HCT116 (cell line): ENCODE data around the gene YWHAQ. TPM values are rescaled to one million over a fixed set of nuclear protein-coding genes. Genes with fewer than 3 reads are reported as not detected.

Source experiments
- ATAC-seq: fragments of 200-7000 bp; cut with Tn5 transposase; 2 replicates; pipeline ENCODE4 v1.9.1; 2020; ENCODE audit warnings: mild to moderate bottlenecking, moderate library complexity
- BruUV-seq: library from RNA; stranded (reverse); fragments of 400-500 nt; replicated peaks from 2 replicates; lab custom pipeline; 2021; lab: Mats Ljungman, UMichigan
- CTCF ChIA-PET: fragments of 300-600 bp; sonication (Branson Sonifier 250); formaldehyde crosslinking; loops from one replicate; lab custom pipeline; 2021; ENCODE audit warnings: antibody characterized with exemption; lab: Charles Lee
- POLR2A ChIA-PET: fragments of 300-600, 350-600 bp; sonication (Branson Sonifier 250); formaldehyde crosslinking; loops from one replicate; lab custom pipeline; 2021; ENCODE audit warnings: antibody characterized with exemption; lab: Charles Lee
- RAD21 ChIA-PET, 2 experiments: fragments of 300-600 bp; sonication (Branson Sonifier 250); formaldehyde crosslinking; loops; one replicate each; lab custom pipeline; 2023; ENCODE audit warnings: low total read pairs in 2 of 2; ENCODE audit not compliant: uncharacterized antibody in 2 of 2, unreplicated experiment in 2 of 2, low non-redundant PET in 1 of 2; lab: Charles Lee
- DNase-seq: peaks from one replicate; pipeline ENCODE4 v3.0.0-alpha.2; 2010; ENCODE audit warnings: low read depth, low spot score
- H2AFZ ChIP-seq: fragments of 200-600 bp; shearing (Covaris generic), sonication (generic); 2 replicates; pipeline ENCODE4 v1.6.1; 2017; ENCODE audit warnings: low read depth, mixed run types, mixed read lengths, antibody characterized with exemption, low read length; ENCODE audit not compliant: poor library complexity, severe bottlenecking
- H3K27ac ChIP-seq: 2 replicates; pipeline ENCODE4 v1.5.1; 2012; ENCODE audit warnings: low read depth, low read length
- H3K27me3 ChIP-seq: fragments of 200-600 bp; sonication (generic); 2 replicates; pipeline ENCODE4 v1.6.1; 2016; ENCODE audit warnings: mixed run types, low read length, mixed read lengths; ENCODE audit not compliant: insufficient read depth
- H3K36me3 ChIP-seq, 2 experiments: fragments of 200-500 bp in 1 of 2; fragments of 200-600 bp in 1 of 2; sonication (Bioruptor generic) in 1 of 2; sonication (generic) in 1 of 2; 2 replicates each; pipeline versions ENCODE4 v1.5.1 to v1.6.1; 2014 to 2016; ENCODE audit warnings: low read length in 2 of 2, inconsistent platforms in 1 of 2, mixed read lengths in 1 of 2, mixed run types in 1 of 2; ENCODE audit not compliant: insufficient read depth in 2 of 2, control insufficient read depth in 1 of 2
- H3K4me1 ChIP-seq, 2 experiments: fragments of 200-600 bp in 1 of 2; sonication (generic) in 1 of 2; 2 replicates each; pipeline versions ENCODE4 v1.5.1 to v1.6.1; 2012 to 2017; ENCODE audit warnings: low read length in 2 of 2, inconsistent platforms in 1 of 2, mild to moderate bottlenecking in 1 of 2, mixed read lengths in 1 of 2, mixed run types in 1 of 2, moderate library complexity in 1 of 2; ENCODE audit not compliant: insufficient read depth in 2 of 2, control insufficient read depth in 1 of 2
- H3K4me2 ChIP-seq: fragments of 200-600 bp; sonication (generic); 2 replicates; pipeline ENCODE4 v1.6.1; 2017; ENCODE audit warnings: mixed run types, low read length, mixed read lengths
- H3K4me3 ChIP-seq, 2 experiments: fragments of 200-600 bp in 1 of 2; sonication (generic) in 1 of 2; replicated peaks in 1 of 2; 2 replicates each; pipeline ENCODE4 v1.5.1; 2011 to 2016; ENCODE audit warnings: low read length in 2 of 2, control low read depth in 1 of 2, low read depth in 1 of 2, mild to moderate bottlenecking in 1 of 2, mixed read lengths in 1 of 2, mixed run types in 1 of 2
- H3K79me2 ChIP-seq: fragments of 200-600 bp; sonication (generic); 2 replicates; pipeline ENCODE4 v1.6.1; 2017; ENCODE audit warnings: mild to moderate bottlenecking, mixed run types, low read length, moderate library complexity, mixed read lengths; ENCODE audit not compliant: insufficient read depth
- H3K9ac ChIP-seq: fragments of 200-600 bp; sonication (generic); 2 replicates; pipeline ENCODE4 v1.6.1; 2016; ENCODE audit warnings: low read length, mixed read lengths
- H3K9me2 ChIP-seq: fragments of 200-600 bp; sonication (generic), shearing (Covaris generic); 2 replicates; pipeline ENCODE4 v1.6.1; 2017; ENCODE audit warnings: mixed run types, mild to moderate bottlenecking, moderate library complexity; ENCODE audit not compliant: insufficient read depth
- H3K9me3 ChIP-seq, 2 experiments: fragments of 200-500 bp in 1 of 2; fragments of 200-600 bp in 1 of 2; sonication (Bioruptor generic) in 1 of 2; sonication (generic) in 1 of 2; 2 replicates each; pipeline ENCODE4 v1.6.1; 2014 to 2017; ENCODE audit warnings: low read length in 2 of 2, mixed read lengths in 2 of 2, inconsistent platforms in 1 of 2, low read depth in 1 of 2, mild to moderate bottlenecking in 1 of 2, mixed run types in 1 of 2, moderate library complexity in 1 of 2; ENCODE audit not compliant: control insufficient read depth in 1 of 2, insufficient read depth in 1 of 2
- H4K20me1 ChIP-seq: fragments of 200-600 bp; sonication (generic), shearing (Covaris generic); 2 replicates; pipeline ENCODE4 v1.6.1; 2017; ENCODE audit warnings: mixed run types, mild to moderate bottlenecking, moderate library complexity; ENCODE audit not compliant: insufficient read depth
- CBX3 ChIP-seq: IDR thresholded peaks from 2 replicates; pipeline ENCODE4 v1.6.1; 2012; ENCODE audit warnings: low read depth
- CEBPB ChIP-seq: IDR thresholded peaks from 2 replicates; pipeline ENCODE4 v1.6.1; 2012; ENCODE audit warnings: low read depth
- CTCF ChIP-seq, 3 experiments: fragments of 200-600 bp in 1 of 3; sonication (generic) in 1 of 3; IDR thresholded peaks in 2 of 3; conservative IDR thresholded peaks in 1 of 3; 2 replicates each; pipeline ENCODE4 v1.5.1; 2012 to 2017; ENCODE audit warnings: low read depth in 2 of 3, low read length in 2 of 3, antibody characterized with exemption in 1 of 3, borderline replicate concordance in 1 of 3, control low read depth in 1 of 3, mild to moderate bottlenecking in 1 of 3, mixed read lengths in 1 of 3, mixed run types in 1 of 3, moderate library complexity in 1 of 3; ENCODE audit not compliant: insufficient read depth in 1 of 3
- EGR1 ChIP-seq: IDR thresholded peaks from 2 replicates; pipeline ENCODE4 v1.6.1; 2012; ENCODE audit warnings: low read depth
- ELF1 ChIP-seq: IDR thresholded peaks from 2 replicates; pipeline ENCODE4 v1.6.1; 2012; ENCODE audit warnings: low read depth, borderline replicate concordance
- EZH2 ChIP-seq: fragments of 200-600 bp; sonication (generic); IDR thresholded peaks from 2 replicates; pipeline ENCODE4 v1.6.1; 2017; ENCODE audit warnings: antibody characterized with exemption, mixed run types
- EZH2phosphoT487 ChIP-seq: fragments of 200-600 bp; IDR thresholded peaks from 2 replicates; pipeline ENCODE4 v1.6.1; 2018; ENCODE audit warnings: antibody characterized with exemption, borderline replicate concordance
- FOSL1 ChIP-seq: IDR thresholded peaks from 2 replicates; pipeline ENCODE4 v1.6.1; 2012; ENCODE audit warnings: low read depth
- JUND ChIP-seq: IDR thresholded peaks from 2 replicates; pipeline ENCODE4 v1.6.1; 2012
- POLR2A ChIP-seq: IDR thresholded peaks from 2 replicates; pipeline ENCODE4 v1.7.0; 2011; ENCODE audit warnings: borderline replicate concordance; ENCODE audit not compliant: insufficient read depth, insufficient read length; ENCODE audit errors: extremely low read depth
- POLR2AphosphoS5 ChIP-seq: IDR thresholded peaks from 2 replicates; pipeline ENCODE4 v1.6.1; 2011; ENCODE audit warnings: mild to moderate bottlenecking, low read depth, low read length, moderate library complexity
- RAD21 ChIP-seq: IDR thresholded peaks from 2 replicates; pipeline ENCODE4 v1.6.1; 2012; ENCODE audit warnings: low read depth, mild to moderate bottlenecking
- SIN3A ChIP-seq: IDR thresholded peaks from 2 replicates; pipeline ENCODE4 v1.6.1; 2012; ENCODE audit warnings: low read depth
- SRF ChIP-seq: IDR thresholded peaks from 2 replicates; pipeline ENCODE4 v1.6.1; 2012; ENCODE audit warnings: low read depth
- TCF7L2 ChIP-seq: IDR thresholded peaks from 2 replicates; pipeline ENCODE4 v1.7.0; 2011; ENCODE audit warnings: borderline replicate concordance, inconsistent platforms; ENCODE audit not compliant: insufficient read depth, insufficient read length; ENCODE audit errors: extremely low read depth
- YY1 ChIP-seq: IDR thresholded peaks from 2 replicates; pipeline ENCODE4 v1.6.1; 2011; ENCODE audit warnings: low read length, low read depth, moderate library complexity, mild to moderate bottlenecking; ENCODE audit not compliant: insufficient replicate concordance; ENCODE audit errors: extremely low read depth
- ZNF274 ChIP-seq: fragments of 200-500 bp; sonication (Bioruptor generic); IDR thresholded peaks from 2 replicates; pipeline ENCODE4 v1.6.1; 2014; ENCODE audit warnings: mild to moderate bottlenecking, low read depth, low read length, inconsistent platforms
- intact Hi-C: fragments of 100-400 bp; cut with micrococcal nuclease; formaldehyde crosslinking; loops from 2 replicates; pipeline ENCODE4 v1.10.0; 2022
- total RNA-seq: library from RNA; stranded (reverse); gene quantifications from one replicate; pipeline ENCODE4 v1.2.1, GENCODE V29; 2021; ENCODE audit not compliant: unreplicated experiment
- TF ChIP-seq, protein P1 (sequence below): IDR thresholded peaks from 2 replicates; pipeline ENCODE4 v1.6.1; 2012
- TF ChIP-seq, protein P2 (sequence below): IDR thresholded peaks from 2 replicates; pipeline ENCODE4 v1.6.1; 2012
- TF ChIP-seq, protein P3 (sequence below): IDR thresholded peaks from 2 replicates; pipeline ENCODE4 v1.6.1; 2011; ENCODE audit warnings: mild to moderate bottlenecking, low read length, moderate library complexity; ENCODE audit not compliant: insufficient replicate concordance; ENCODE audit errors: extremely low read depth

YWHAQ gene
- total RNA-seq, 1 experiment from 2014 or later, result 365 TPM

DNA sequence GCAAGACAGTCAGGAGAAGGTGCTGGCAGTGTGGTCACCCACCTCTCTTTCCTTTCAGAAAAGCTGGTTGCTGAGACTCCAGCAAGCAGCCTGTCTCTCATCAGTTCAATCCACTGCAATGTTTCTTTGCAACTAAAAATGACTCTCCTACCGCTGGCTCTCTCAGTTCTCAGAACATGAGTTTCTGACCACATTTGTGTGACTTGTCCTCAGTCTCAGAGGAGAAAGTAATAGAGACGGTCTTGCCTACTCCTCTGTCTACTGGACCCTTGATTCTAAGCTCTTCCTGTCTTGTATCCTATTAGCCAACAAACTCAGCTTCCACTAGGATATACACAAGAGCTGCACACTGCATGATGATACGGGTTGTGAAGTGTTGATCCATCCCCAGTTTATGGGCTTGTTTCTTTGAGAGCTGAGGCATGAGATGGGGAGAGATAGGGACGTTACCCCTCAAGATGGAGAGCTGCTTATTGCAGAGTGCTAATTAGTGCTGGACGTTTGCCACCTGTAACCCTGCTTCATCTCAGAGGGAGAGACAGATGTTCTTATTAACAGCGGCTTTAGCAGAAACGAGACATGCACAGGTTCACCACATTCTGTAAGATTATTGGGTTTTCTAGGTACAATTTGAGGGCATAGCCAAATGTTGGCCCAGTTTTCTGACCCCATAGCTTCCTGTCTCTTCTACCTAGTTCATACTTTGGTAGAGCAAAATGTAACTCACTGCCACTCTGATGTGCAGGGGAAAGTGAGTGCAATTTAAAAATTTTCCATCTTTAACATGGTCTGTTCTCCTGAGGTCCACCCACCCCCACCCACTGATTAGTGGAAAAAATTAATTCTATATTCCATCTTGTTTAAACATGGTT lies 32.4 kb upstream of the YWHAQ start:
- ATAC-seq, result no peak
- DNase-seq, result no peak
- ChIA-PET POLR2A (no interaction called here), RAD21 (interaction anchor here in 1 of 2 experiments (0.5 kb wide), 1 partner anchor 1034 kb away, joined by 5 read pairs; no protein-coding TSS in a partner anchor), CTCF (no interaction called here)
- no peak overlapping the region for H3K4me3 ChIP-seq
- no peaks in the 10 kb centered on the region for H3K9me2 ChIP-seq
- no peak overlapping the region for H3K9ac ChIP-seq
- BruUV-seq, result no TSS peak
- TF ChIP-seq TCF7L2, result no peak
- TF ChIP-seq ELF1, result no peak
- TF ChIP-seq POLR2A, result no peak
- TF ChIP-seq CBX3, result no peak
- no peak for TF ChIP-seq EZH2phosphoT487
- TF ChIP-seq YY1, result no peak
- TF ChIP-seq RAD21, result no peak
- no peak for TF ChIP-seq JUND
- no peak for TF ChIP-seq FOSL1
- no peak for TF ChIP-seq EGR1
- no peak for TF ChIP-seq CTCF (IDR thresholded peaks at IDR 0.05 in 2 of 3, conservative IDR thresholded peaks at IDR 0.05 in 1 of 3; ENCODE audit: borderline replicate concordance in 1 of 3, insufficient read depth in 1 of 3, low read depth in 2 of 3, low read length in 2 of 3)
- TF ChIP-seq, protein P1, sequence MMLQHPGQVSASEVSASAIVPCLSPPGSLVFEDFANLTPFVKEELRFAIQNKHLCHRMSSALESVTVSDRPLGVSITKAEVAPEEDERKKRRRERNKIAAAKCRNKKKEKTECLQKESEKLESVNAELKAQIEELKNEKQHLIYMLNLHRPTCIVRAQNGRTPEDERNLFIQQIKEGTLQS, result no peak
- TF ChIP-seq, protein P2, sequence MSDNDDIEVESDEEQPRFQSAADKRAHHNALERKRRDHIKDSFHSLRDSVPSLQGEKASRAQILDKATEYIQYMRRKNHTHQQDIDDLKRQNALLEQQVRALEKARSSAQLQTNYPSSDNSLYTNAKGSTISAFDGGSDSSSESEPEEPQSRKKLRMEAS, result no peak
- no peak for TF ChIP-seq SIN3A
- no peak for TF ChIP-seq EZH2
- no peak for TF ChIP-seq ZNF274
- TF ChIP-seq SRF, result no peak
- no peak for TF ChIP-seq CEBPB
- no peak for TF ChIP-seq POLR2AphosphoS5
- TF ChIP-seq, protein P3, sequence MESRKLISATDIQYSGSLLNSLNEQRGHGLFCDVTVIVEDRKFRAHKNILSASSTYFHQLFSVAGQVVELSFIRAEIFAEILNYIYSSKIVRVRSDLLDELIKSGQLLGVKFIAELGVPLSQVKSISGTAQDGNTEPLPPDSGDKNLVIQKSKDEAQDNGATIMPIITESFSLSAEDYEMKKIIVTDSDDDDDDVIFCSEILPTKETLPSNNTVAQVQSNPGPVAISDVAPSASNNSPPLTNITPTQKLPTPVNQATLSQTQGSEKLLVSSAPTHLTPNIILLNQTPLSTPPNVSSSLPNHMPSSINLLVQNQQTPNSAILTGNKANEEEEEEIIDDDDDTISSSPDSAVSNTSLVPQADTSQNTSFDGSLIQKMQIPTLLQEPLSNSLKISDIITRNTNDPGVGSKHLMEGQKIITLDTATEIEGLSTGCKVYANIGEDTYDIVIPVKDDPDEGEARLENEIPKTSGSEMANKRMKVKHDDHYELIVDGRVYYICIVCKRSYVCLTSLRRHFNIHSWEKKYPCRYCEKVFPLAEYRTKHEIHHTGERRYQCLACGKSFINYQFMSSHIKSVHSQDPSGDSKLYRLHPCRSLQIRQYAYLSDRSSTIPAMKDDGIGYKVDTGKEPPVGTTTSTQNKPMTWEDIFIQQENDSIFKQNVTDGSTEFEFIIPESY, result no peak
- H3K4me2 ChIP-seq, result no peak overlapping the region
- H3K27me3 ChIP-seq, result no peaks in the 10 kb centered on the region
- no peaks in the 10 kb centered on the region for H3K9me3 ChIP-seq
- no peaks in the 10 kb centered on the region for H3K36me3 ChIP-seq
- H3K4me1 ChIP-seq, result peaks cover 0 to 8% of the 10 kb centered on the region in 2 experiments; a peak in 2 of 4 replicates
- no peak overlapping the region for H3K27ac ChIP-seq
- no peaks in the 10 kb centered on the region for H4K20me1 ChIP-seq
- no peak overlapping the region for H2AFZ ChIP-seq
- intact Hi-C loops, result no loop called here
- H3K79me2 ChIP-seq, result no peaks in the 10 kb centered on the region
